CD4-positive, CD25-positive, alpha-beta regulatory T cell (primary cell): Measurements from ENCODE around the gene NKX6-1. TPM values are rescaled to one million over a fixed set of nuclear protein-coding genes. Genes with fewer than 3 reads are reported as not detected.

Experiments used
- ATAC-seq, 2 donors: fragments of 150-1000 bp; cut with Tn5 transposase; one replicate each; pipeline ENCODE4 v1.10.0; 2021; ENCODE audit warnings: low read depth in 2 of 2, moderate number of reproducible peaks in 2 of 2, moderate library complexity in 1 of 2
- DNase-seq, 3 donors: peaks; one replicate each; pipeline versions ENCODE4 v3.0.0 to v3.0.0-alpha.2; 2012 to 2022; ENCODE audit warnings: mixed read lengths in 1 of 3
- H3K27ac ChIP-seq: one replicate; pipeline ENCODE4 v1.7.0; 2013; ENCODE audit warnings: mild to moderate bottlenecking, low read length; ENCODE audit not compliant: insufficient read depth, poor library complexity, severe bottlenecking
- H3K27me3 ChIP-seq: one replicate; pipeline ENCODE4 v1.7.0; 2013; ENCODE audit warnings: low read length; ENCODE audit not compliant: control insufficient read depth, insufficient read depth
- H3K36me3 ChIP-seq: one replicate; pipeline ENCODE4 v1.7.0; 2013; ENCODE audit warnings: mild to moderate bottlenecking, low read length, moderate library complexity; ENCODE audit not compliant: control insufficient read depth, insufficient read depth
- H3K4me1 ChIP-seq: 2 replicates; pipeline ENCODE4 v1.7.0; 2013; ENCODE audit warnings: mild to moderate bottlenecking, low read length; ENCODE audit not compliant: insufficient read depth, control insufficient read depth, poor library complexity, severe bottlenecking
- H3K4me3 ChIP-seq: one replicate; pipeline ENCODE4 v1.7.0; 2013; ENCODE audit warnings: low read depth, mild to moderate bottlenecking, low read length, moderate library complexity
- H3K9me3 ChIP-seq, 2 experiments: 1 replicate in 1 of 2; 2 replicates in 1 of 2; pipeline ENCODE4 v1.7.0; 2013; ENCODE audit warnings: low read length in 2 of 2, mild to moderate bottlenecking in 1 of 2, moderate library complexity in 1 of 2; ENCODE audit not compliant: control insufficient read depth in 2 of 2
- H3K27ac Mint-ChIP-seq, 3 donors: one replicate each; pipeline ENCODE4 v1.8.0; 2020 to 2022; ENCODE audit warnings: mild to moderate bottlenecking in 3 of 3, mixed read lengths in 3 of 3, moderate library complexity in 2 of 3
- H3K27me3 Mint-ChIP-seq: one replicate; pipeline ENCODE4 v1.8.0; 2022; ENCODE audit warnings: mild to moderate bottlenecking, mixed read lengths
- H3K36me3 Mint-ChIP-seq: one replicate; pipeline ENCODE4 v1.8.0; 2020; ENCODE audit warnings: mixed read lengths
- H3K4me1 Mint-ChIP-seq, 4 donors: one replicate each; pipeline ENCODE4 v1.8.0; 2020 to 2022; ENCODE audit warnings: mixed read lengths in 4 of 4, mild to moderate bottlenecking in 1 of 4
- H3K4me3 Mint-ChIP-seq, 4 donors: one replicate each; pipeline ENCODE4 v1.8.0; 2020 to 2022; ENCODE audit warnings: mild to moderate bottlenecking in 4 of 4, mixed read lengths in 4 of 4, moderate library complexity in 3 of 4
- H3K9me3 Mint-ChIP-seq, 7 donors: one replicate each; pipeline ENCODE4 v1.8.0; 2020 to 2022; ENCODE audit warnings: mixed read lengths in 7 of 7, mild to moderate bottlenecking in 3 of 7, moderate library complexity in 2 of 7
- polyA plus RNA-seq, 4 donors: library from polyadenylated mRNA; unstranded; fragments of 300-500 nt; fragmentation: Illumina TruSeq; gene quantifications; one replicate each; pipeline ENCODE4 v1.2.3, GENCODE V29; 2021
- total RNA-seq: library from RNA; stranded (reverse); gene quantifications from one replicate; pipeline ENCODE4 v1.2.3, GENCODE V29; 2022

The NKX6-1 gene
- total RNA-seq: not detected
- not detected for polyA plus RNA-seq

DNA sequence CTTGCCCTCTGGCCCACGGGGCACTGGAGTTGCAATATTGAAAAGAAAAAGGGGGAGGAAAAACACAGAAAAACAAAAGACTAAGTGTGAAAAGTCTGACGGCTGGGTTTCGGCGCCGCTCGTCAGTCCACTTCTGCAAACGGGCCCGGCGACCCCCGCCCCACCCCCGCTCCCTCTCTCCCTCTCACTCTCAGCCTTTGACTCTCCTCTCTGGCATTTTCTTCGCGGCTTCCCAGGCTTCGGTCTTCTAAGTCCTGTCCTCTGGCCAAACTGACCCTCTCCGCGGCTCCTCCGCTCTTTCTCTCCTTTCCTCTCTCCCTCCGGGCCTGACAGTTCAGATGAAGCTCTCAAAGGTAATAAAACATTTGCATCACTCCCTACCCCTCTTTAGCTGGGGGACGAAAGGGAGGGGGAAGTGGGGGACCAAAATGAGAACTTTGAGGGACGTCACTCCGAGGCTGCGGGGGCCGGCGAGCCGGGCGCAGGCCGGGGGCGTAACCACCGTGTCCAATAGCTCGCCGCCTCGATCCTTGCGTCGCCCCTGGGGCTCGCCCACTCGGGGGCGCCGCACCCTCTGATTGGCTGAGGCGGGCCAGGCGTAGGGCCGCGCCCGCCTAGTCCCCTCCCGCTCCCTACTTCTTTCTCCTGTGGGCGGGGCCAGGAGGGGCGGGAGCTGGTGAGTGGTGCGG lies at the start of gene NKX6-1:
Gene NKX6-1, minus strand, starts transcription at position 358 of the 689 bp plus-strand sequence. CDS start 1,064 bp downstream, outside the sequence.
- Histone ChIP-seq H3K36me3 (no peaks in the 10 kb centered on the region), H3K9me3 (peaks cover 6 to 10% of the 10 kb centered on the region in 2 experiments), H3K27ac (no peak within 1 kb of the TSS), H3K4me1 (peaks cover 23% of the 10 kb centered on the region), H3K27me3 (peaks cover 53% of the 10 kb centered on the region), H3K4me3 (peak within 1 kb of the TSS; percentile 26)
- H3K4me3 Mint-ChIP-seq: peak within 1 kb of the TSS; percentile 67 to 83 (median 78)
- H3K27ac Mint-ChIP-seq: peak within 1 kb of the TSS in 1 of 3 donors; percentile 34
- peaks cover 4 to 21% (median 5%) of the 10 kb centered on the region in 4 donors for H3K4me1 Mint-ChIP-seq
- peaks cover 91% of the 10 kb centered on the region for H3K27me3 Mint-ChIP-seq
- ATAC-seq (peak in 1 of 2 donors; percentile 14), DNase-seq (peak in 1 of 3 donors; percentile 23)
- peaks cover 0 to 28% (median 4%) of the 10 kb centered on the region in 7 donors for H3K9me3 Mint-ChIP-seq
- peaks cover 3% of the 10 kb centered on the region for H3K36me3 Mint-ChIP-seq

DNA sequence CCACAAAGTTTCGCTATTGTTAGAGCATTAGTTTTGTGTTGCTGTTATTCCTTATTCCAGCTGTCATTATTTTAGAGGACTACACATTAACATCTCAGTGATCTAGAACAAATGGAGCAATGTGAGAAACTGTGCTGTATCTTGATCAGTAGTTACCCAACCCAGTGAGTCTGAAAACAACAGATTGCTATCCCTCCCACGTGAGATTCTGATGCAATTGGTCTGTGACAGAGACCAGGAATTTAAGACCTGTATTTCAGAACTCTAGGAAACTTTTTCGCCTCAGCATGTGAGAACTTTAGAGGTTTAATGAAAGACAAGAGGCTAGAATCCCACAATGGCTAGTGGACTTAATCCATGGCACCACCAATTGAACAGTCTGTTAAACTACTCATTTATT lies 48.1 kb upstream of the NKX6-1 start:
- H3K4me3 ChIP-seq: no peak overlapping the region
- H3K4me1 Mint-ChIP-seq: no peaks in the 10 kb centered on the region

DNA sequence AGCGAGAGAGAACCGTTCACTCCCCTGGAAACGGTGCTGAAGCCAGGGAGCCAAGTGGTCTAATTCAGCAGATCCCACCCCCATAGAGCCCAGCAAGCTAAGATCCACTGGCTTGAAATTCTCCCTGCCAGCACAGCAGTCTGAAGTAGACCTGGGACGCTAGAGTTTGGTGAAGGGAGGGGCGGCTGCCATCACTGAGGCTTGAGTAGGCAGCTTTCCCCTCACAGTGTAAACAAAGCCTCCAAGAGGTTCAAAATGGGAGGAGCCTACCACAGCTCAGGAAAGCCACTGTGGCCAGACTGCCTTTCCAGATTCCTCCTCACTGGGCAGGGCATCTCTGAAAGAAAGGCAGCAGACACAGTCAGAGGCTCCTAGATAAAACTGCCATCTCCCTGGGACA lies 46.0 kb upstream of the NKX6-1 start:
- H3K27ac Mint-ChIP-seq: no peak overlapping the region
- Histone ChIP-seq H3K9me3 (no peaks in the 10 kb centered on the region), H3K27me3 (no peaks in the 10 kb centered on the region), H3K27ac (no peak overlapping the region), H3K36me3 (no peaks in the 10 kb centered on the region), H3K4me1 (no peaks in the 10 kb centered on the region), H3K4me3 (no peak overlapping the region)
- no peaks in the 10 kb centered on the region for H3K4me1 Mint-ChIP-seq
- no peak for DNase-seq
- H3K27me3 Mint-ChIP-seq: peaks cover 6% of the 10 kb centered on the region
- no peak for ATAC-seq
- H3K4me3 Mint-ChIP-seq: no peak overlapping the region
- no peaks in the 10 kb centered on the region for H3K36me3 Mint-ChIP-seq
- peaks cover 0 to 2% (median 0%) of the 10 kb centered on the region in 7 donors for H3K9me3 Mint-ChIP-seq

More for the DNA sequence above, 48.1 kb upstream of the NKX6-1 start:
- H3K27me3 ChIP-seq: no peaks in the 10 kb centered on the region
- Mint-ChIP-seq H3K36me3 (no peaks in the 10 kb centered on the region), H3K9me3 (peaks cover 0 to 2% (median 0%) of the 10 kb centered on the region in 7 donors), H3K27me3 (peaks cover 6% of the 10 kb centered on the region), H3K27ac (no peak overlapping the region), H3K4me3 (no peak overlapping the region)
- no peak overlapping the region for H3K27ac ChIP-seq
- no peaks in the 10 kb centered on the region for H3K9me3 ChIP-seq
- DNase-seq: no peak
- no peaks in the 10 kb centered on the region for H3K36me3 ChIP-seq
- no peak for ATAC-seq
- no peaks in the 10 kb centered on the region for H3K4me1 ChIP-seq

DNA sequence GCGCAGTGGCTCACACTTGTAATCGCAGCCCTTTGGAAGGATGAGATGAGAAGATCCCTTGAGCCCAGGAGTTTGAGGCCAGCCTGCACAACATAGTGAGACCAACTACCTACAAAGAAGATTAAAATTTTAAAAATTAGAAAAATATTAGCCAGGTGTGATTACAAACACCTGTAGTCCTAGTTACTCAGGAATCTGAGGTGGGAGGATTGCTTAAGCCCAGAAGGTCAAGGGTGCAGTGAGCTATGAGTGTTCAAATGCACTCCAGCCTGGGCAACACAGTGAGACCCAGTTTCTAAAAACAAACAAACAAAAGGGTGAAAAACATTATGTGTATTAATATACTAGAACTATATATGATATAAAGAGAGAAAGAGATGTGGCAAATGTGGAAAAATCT lies 36.8 kb upstream of the NKX6-1 start:
- no peaks in the 10 kb centered on the region for H3K27me3 Mint-ChIP-seq
- no peak overlapping the region for H3K4me3 ChIP-seq
- H3K4me1 ChIP-seq: no peaks in the 10 kb centered on the region
- no peak overlapping the region for H3K27ac Mint-ChIP-seq
- no peaks in the 10 kb centered on the region for H3K36me3 Mint-ChIP-seq
- H3K27me3 ChIP-seq: no peaks in the 10 kb centered on the region
- DNase-seq (no peak), ATAC-seq (no peak)
- H3K27ac ChIP-seq: no peak overlapping the region
- H3K9me3 Mint-ChIP-seq: peaks cover 0 to 7% (median 0%) of the 10 kb centered on the region in 7 donors
- no peaks in the 10 kb centered on the region for H3K9me3 ChIP-seq
- no peak overlapping the region for H3K4me3 Mint-ChIP-seq
- H3K4me1 Mint-ChIP-seq: no peaks in the 10 kb centered on the region
- no peaks in the 10 kb centered on the region for H3K36me3 ChIP-seq

DNA sequence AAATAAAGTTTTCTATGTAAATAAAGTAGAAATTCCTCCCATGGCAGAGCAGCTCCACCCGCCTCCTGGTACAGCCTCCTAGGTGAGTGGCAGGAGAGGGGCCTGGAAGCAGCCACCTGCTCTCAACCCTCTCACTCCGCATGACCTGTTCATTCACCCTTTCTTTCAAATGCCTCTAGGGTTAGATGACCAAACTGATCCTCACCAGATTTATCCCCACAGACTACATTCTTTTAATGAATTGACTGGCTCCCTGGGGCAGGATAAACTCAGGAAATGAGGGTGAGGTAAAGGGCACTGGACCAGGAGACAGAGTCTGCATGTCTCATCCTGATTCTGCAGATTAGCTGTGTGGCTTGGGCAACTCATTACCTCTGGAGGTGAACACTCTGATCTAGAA lies 32.6 kb upstream of the NKX6-1 start:
- DNase-seq (no peak), ATAC-seq (no peak)
- H3K9me3 Mint-ChIP-seq: peaks cover 0 to 3% (median 0%) of the 10 kb centered on the region in 7 donors
- no peaks in the 10 kb centered on the region for H3K36me3 ChIP-seq
- H3K9me3 ChIP-seq: no peaks in the 10 kb centered on the region
- no peaks in the 10 kb centered on the region for H3K4me1 ChIP-seq
- H3K27me3 ChIP-seq: no peaks in the 10 kb centered on the region
- H3K27ac ChIP-seq: no peak overlapping the region
- H3K27ac Mint-ChIP-seq: peak overlapping the region in 1 of 3 donors; percentile 49
- H3K4me3 Mint-ChIP-seq: no peak overlapping the region
- H3K27me3 Mint-ChIP-seq: no peaks in the 10 kb centered on the region
- no peaks in the 10 kb centered on the region for H3K4me1 Mint-ChIP-seq
- H3K4me3 ChIP-seq: no peak overlapping the region
- H3K36me3 Mint-ChIP-seq: no peaks in the 10 kb centered on the region

DNA sequence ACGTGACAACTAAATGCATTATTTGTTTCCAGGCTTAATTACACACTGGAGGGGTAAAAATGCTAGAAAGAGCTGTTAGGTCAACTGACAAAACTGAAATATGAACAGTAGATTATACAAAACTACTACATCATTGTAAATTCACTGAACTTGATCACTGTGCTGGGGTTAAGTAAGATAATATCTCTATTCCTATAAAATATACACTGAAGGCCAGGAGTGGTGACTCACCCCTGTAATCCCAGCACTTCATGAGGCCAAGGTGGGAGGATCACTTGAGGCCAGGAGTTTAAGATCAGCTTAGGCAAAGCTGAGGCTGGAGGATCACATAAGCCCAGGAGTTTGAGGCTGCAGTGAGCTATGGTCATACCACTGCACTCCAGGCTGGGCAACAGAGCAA lies 31.8 kb upstream of the NKX6-1 start:
- Histone ChIP-seq H3K9me3 (no peaks in the 10 kb centered on the region), H3K27ac (no peak overlapping the region), H3K27me3 (no peaks in the 10 kb centered on the region), H3K36me3 (no peaks in the 10 kb centered on the region), H3K4me3 (no peak overlapping the region), H3K4me1 (no peaks in the 10 kb centered on the region)
- peaks cover 0 to 2% (median 0%) of the 10 kb centered on the region in 7 donors for H3K9me3 Mint-ChIP-seq
- no peak for DNase-seq
- no peaks in the 10 kb centered on the region for H3K4me1 Mint-ChIP-seq
- H3K27me3 Mint-ChIP-seq: no peaks in the 10 kb centered on the region
- H3K4me3 Mint-ChIP-seq: no peak overlapping the region
- ATAC-seq: no peak
- no peaks in the 10 kb centered on the region for H3K36me3 Mint-ChIP-seq
- no peak overlapping the region for H3K27ac Mint-ChIP-seq

DNA sequence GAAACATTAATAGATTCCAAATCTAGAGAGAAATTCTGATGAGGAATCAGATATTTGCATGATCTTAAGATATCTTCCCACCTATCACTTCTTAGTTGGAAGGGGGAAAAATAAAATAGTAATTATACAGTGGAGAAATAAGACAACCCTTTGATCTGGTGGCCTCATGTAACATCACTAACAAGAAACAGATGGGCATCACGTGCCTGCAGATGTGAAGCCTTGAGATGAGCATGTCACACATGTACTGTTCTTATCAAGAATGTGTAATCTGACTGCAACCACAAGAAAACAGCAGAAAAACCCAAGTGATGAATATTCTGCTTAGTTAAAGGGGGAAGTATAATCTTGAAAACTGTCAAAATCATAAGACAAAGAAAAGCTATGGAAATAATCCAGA lies 31.4 kb upstream of the NKX6-1 start:
- ATAC-seq (no peak), DNase-seq (no peak)
- H3K4me3 Mint-ChIP-seq: no peak overlapping the region
- no peaks in the 10 kb centered on the region for H3K27me3 Mint-ChIP-seq
- H3K27me3 ChIP-seq: no peaks in the 10 kb centered on the region
- H3K9me3 ChIP-seq: no peaks in the 10 kb centered on the region
- H3K9me3 Mint-ChIP-seq: peaks cover 0 to 2% (median 0%) of the 10 kb centered on the region in 7 donors
- no peaks in the 10 kb centered on the region for H3K36me3 Mint-ChIP-seq
- no peak overlapping the region for H3K4me3 ChIP-seq
- no peaks in the 10 kb centered on the region for H3K36me3 ChIP-seq
- H3K4me1 Mint-ChIP-seq: no peaks in the 10 kb centered on the region
- H3K27ac Mint-ChIP-seq: no peak overlapping the region
- H3K4me1 ChIP-seq: no peaks in the 10 kb centered on the region
- no peak overlapping the region for H3K27ac ChIP-seq

DNA sequence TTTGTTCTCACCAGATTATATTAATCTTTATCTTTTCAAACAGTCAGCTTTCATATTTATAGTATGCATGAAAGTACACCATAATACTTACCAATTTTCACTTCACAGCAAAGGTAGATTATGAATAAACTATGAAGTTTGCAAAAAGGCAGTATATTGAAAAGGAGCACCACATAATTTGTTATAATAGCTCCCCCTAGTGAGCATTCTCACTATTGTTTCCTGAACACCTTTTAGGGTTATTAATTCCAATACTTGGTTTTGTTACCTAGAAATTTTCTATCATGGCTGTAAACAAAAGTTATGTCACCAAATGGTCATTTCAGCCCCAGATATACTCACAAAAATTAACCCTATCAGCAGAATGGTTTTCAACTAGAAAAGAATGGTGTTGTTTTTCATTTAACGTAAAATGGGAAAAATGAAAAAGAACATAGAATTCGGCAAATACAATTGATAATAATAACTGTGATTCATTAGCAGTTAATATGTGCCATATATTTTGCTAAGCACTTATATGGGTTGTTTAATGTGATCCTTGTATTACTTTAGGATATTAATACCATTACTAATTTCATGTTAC lies 30.2 kb upstream of the NKX6-1 start:
- no peaks in the 10 kb centered on the region for H3K27me3 ChIP-seq
- Mint-ChIP-seq H3K27me3 (no peaks in the 10 kb centered on the region), H3K27ac (no peak overlapping the region), H3K9me3 (peaks cover 0 to 2% (median 0%) of the 10 kb centered on the region in 7 donors), H3K36me3 (no peaks in the 10 kb centered on the region), H3K4me3 (no peak overlapping the region), H3K4me1 (no peaks in the 10 kb centered on the region)
- no peak overlapping the region for H3K4me3 ChIP-seq
- H3K27ac ChIP-seq: no peak overlapping the region
- ATAC-seq (no peak), DNase-seq (peak in 2 of 3 donors; percentile 11 to 32)
- H3K9me3 ChIP-seq: no peaks in the 10 kb centered on the region
- H3K4me1 ChIP-seq: no peaks in the 10 kb centered on the region
- H3K36me3 ChIP-seq: no peaks in the 10 kb centered on the region
